Myocyte (in vitro differentiated cells): ENCODE results near the gene DISP3. TPM values are rescaled to one million over a fixed set of nuclear protein-coding genes. Genes with fewer than 3 reads are reported as not detected.
A peak's percentile ranks its signal among the peaks of the same experiment; 100 is the strongest.

Experiments used
- DNase-seq: peaks from one replicate; pipeline ENCODE4 v3.0.0-alpha.2; 2012; ENCODE audit warnings: low read depth
- polyA plus RNA-seq: library from polyadenylated mRNA; unstranded; fragments of >200 nt; gene quantifications from one replicate; pipeline ENCODE4 v1.2.1, GENCODE V29; 2012; ENCODE audit warnings: missing spikeins
- total RNA-seq: library from RNA; depleted of rRNA; stranded (reverse); fragments of >200 nt; gene quantifications from 2 replicates; pipeline ENCODE4 v1.2.3, GENCODE V29; 2014

DISP3 gene
- 0.08 TPM in 1 of 2 replicates, not detected in the other for total RNA-seq
- polyA plus RNA-seq, result not detected

- peak; percentile 15 for DNase-seq
These were observed at the start of gene DISP3 for GRCh38 chr1:11478571-11479374. Gene DISP3 (plus strand): TSS chr1:11479155. CDS start chr1:11500993, 21,838 bp downstream.

- no peak for DNase-seq
These were observed 49.7 kb upstream of the DISP3 start for GRCh38 chr1:11429226-11429625.

- DNase-seq, result no peak
These were observed 49.0 kb upstream of the DISP3 start for GRCh38 chr1:11429935-11430334.

- DNase-seq, result no peak
These were observed 46.9 kb upstream of the DISP3 start for GRCh38 chr1:11431941-11432507.

- no peak for DNase-seq
These were observed 46.4 kb upstream of the DISP3 start for GRCh38 chr1:11432526-11432925.

- DNase-seq, result no peak
These were observed 44.5 kb upstream of the DISP3 start for GRCh38 chr1:11434501-11434900.

GRCh38 chr1:11434926-11435325 is 44.0 kb upstream of the DISP3 start:
- DNase-seq, result no peak

- DNase-seq, result no peak
These were observed 40.0 kb upstream of the DISP3 start for GRCh38 chr1:11438996-11439395.

GRCh38 chr1:11441211-11441952 is 37.6 kb upstream of the DISP3 start:
- no peak for DNase-seq

GRCh38 chr1:11443043-11443442 is 35.9 kb upstream of the DISP3 start:
- DNase-seq, result no peak

GRCh38 chr1:11443961-11444658 is 34.8 kb upstream of the DISP3 start:
- no peak for DNase-seq

GRCh38 chr1:11444907-11445306 is 34.0 kb upstream of the DISP3 start:
- no peak for DNase-seq

- DNase-seq, result no peak
These were observed 31.1 kb upstream of the DISP3 start for GRCh38 chr1:11447903-11448302.

GRCh38 chr1:11448373-11449099 is 30.4 kb upstream of the DISP3 start:
- peak; percentile 29 for DNase-seq

- DNase-seq, result no peak
These were observed 29.9 kb upstream of the DISP3 start for GRCh38 chr1:11449100-11449403.

GRCh38 chr1:11450310-11450709 is 28.6 kb upstream of the DISP3 start:
- DNase-seq, result no peak

GRCh38 chr1:11453742-11454491 is 25.0 kb upstream of the DISP3 start:
- DNase-seq, result no peak

GRCh38 chr1:11455967-11456570 is 22.9 kb upstream of the DISP3 start:
- no peak for DNase-seq

GRCh38 chr1:11456965-11457364 is 22.0 kb upstream of the DISP3 start:
- no peak for DNase-seq

GRCh38 chr1:11458811-11459275 is 20.1 kb upstream of the DISP3 start:
- peak; percentile 24 for DNase-seq
